ENCODE data around the gene LRRC2.

- TF ChIP-seq, protein P1, sequence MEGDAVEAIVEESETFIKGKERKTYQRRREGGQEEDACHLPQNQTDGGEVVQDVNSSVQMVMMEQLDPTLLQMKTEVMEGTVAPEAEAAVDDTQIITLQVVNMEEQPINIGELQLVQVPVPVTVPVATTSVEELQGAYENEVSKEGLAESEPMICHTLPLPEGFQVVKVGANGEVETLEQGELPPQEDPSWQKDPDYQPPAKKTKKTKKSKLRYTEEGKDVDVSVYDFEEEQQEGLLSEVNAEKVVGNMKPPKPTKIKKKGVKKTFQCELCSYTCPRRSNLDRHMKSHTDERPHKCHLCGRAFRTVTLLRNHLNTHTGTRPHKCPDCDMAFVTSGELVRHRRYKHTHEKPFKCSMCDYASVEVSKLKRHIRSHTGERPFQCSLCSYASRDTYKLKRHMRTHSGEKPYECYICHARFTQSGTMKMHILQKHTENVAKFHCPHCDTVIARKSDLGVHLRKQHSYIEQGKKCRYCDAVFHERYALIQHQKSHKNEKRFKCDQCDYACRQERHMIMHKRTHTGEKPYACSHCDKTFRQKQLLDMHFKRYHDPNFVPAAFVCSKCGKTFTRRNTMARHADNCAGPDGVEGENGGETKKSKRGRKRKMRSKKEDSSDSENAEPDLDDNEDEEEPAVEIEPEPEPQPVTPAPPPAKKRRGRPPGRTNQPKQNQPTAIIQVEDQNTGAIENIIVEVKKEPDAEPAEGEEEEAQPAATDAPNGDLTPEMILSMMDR (conservative IDR thresholded peaks at IDR 0.05; ENCODE audit: low read length), result no peak
- no peak for TF ChIP-seq EZH2phosphoT487 (IDR thresholded peaks at IDR 0.05; ENCODE audit: borderline replicate concordance)
Observed at GRCh38 chr3:46566040-46566641, at the start of gene LRRC2.
